HS-5 (cell line): ENCODE measurements around the gene VSTM2A.
"Not testable (repeated sequence)": the region's sequence is repeated elsewhere in the genome, so short reads cannot be mapped to it uniquely, and the experiment has no call there.

Experiments
- DNase-seq: peaks from one replicate; pipeline ENCODE4 v3.0.0-alpha.2; 2012; ENCODE audit warnings: low read depth

The VSTM2A gene

GRCh38 chr7:54541669-54542625 lies at the start of gene VSTM2A:
Gene VSTM2A, plus strand, starts transcription at chr7:54542375. Its CDS starts 356 bp downstream, at chr7:54542731.
- no peak for DNase-seq

GRCh38 chr7:54504531-54504930 lies 37.6 kb upstream of the VSTM2A start:
- not testable (repeated sequence) for DNase-seq

- DNase-seq: no peak
These were observed 12.6 kb upstream of the VSTM2A start for GRCh38 chr7:54529568-54529967.

GRCh38 chr7:54538122-54538521 lies 4.1 kb upstream of the VSTM2A start:
- DNase-seq: no peak

- no peak for DNase-seq
These were observed 895 bp downstream of the VSTM2A start for GRCh38 chr7:54543051-54543488.

- no peak for DNase-seq
These were observed 2.0 kb downstream of the VSTM2A start for GRCh38 chr7:54544149-54544526.

GRCh38 chr7:54544527-54545240 lies 2.5 kb downstream of the VSTM2A start:
- DNase-seq: no peak

- DNase-seq: no peak
These were observed 3.0 kb downstream of the VSTM2A start for GRCh38 chr7:54545241-54545563.

GRCh38 chr7:54546081-54546985 lies 4.2 kb downstream of the VSTM2A start:
- no peak for DNase-seq

GRCh38 chr7:54546986-54547314 lies 4.8 kb downstream of the VSTM2A start:
- no peak for DNase-seq

- no peak for DNase-seq
These were observed 8.3 kb downstream of the VSTM2A start for GRCh38 chr7:54550471-54550870.

GRCh38 chr7:54556121-54556520 lies 13.9 kb downstream of the VSTM2A start:
- DNase-seq: no peak

GRCh38 chr7:54559401-54559800 lies 17.2 kb downstream of the VSTM2A start:
- no peak for DNase-seq

GRCh38 chr7:54560198-54560597 lies 18.0 kb downstream of the VSTM2A start:
- no peak for DNase-seq

- no peak for DNase-seq
These were observed 18.5 kb downstream of the VSTM2A start for GRCh38 chr7:54560723-54561122.

- DNase-seq: no peak
These were observed 21.2 kb downstream of the VSTM2A start for GRCh38 chr7:54563329-54563916.

- DNase-seq: no peak
These were observed 23.3 kb downstream of the VSTM2A start for GRCh38 chr7:54565432-54565831.

- DNase-seq: peak; percentile 41
These were observed 39.3 kb downstream of the VSTM2A start for GRCh38 chr7:54581511-54581910.

- no peak for DNase-seq
These were observed 49.5 kb downstream of the VSTM2A start for GRCh38 chr7:54591404-54592386.

- no peak for DNase-seq
These were observed 54.6 kb downstream of the VSTM2A start for GRCh38 chr7:54596747-54597146.

- peak; percentile 42 for DNase-seq
These were observed 73.4 kb downstream of the VSTM2A start for GRCh38 chr7:54615537-54615936.
